Fibroblast of skin of scalp (primary cell): ENCODE results near the gene CCBE1.

ENCODE experiments used
- DNase-seq: peaks from one replicate; pipeline ENCODE4 v3.0.0-alpha.2; 2013

Gene CCBE1

DNA sequence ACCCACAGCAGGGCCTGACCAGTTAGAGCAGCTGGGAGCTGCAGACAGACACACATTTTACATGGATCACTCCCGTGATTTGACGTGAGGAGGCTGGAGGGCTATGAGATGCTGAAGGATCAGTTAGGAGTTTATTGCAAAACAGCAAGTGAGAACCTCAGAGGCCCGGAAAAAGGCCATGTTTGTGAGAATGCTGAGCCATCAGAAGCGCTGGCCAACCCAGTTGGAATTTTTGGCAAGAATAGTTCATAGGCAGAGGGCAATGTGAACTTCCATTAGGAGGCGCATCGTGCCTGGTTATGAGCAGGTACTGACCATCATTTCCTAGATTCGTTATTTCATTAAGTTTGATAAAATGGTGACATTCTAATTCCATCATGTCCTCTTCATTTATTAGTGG lies 314.8 kb downstream of the CCBE1 start:
- no peak for DNase-seq

DNA sequence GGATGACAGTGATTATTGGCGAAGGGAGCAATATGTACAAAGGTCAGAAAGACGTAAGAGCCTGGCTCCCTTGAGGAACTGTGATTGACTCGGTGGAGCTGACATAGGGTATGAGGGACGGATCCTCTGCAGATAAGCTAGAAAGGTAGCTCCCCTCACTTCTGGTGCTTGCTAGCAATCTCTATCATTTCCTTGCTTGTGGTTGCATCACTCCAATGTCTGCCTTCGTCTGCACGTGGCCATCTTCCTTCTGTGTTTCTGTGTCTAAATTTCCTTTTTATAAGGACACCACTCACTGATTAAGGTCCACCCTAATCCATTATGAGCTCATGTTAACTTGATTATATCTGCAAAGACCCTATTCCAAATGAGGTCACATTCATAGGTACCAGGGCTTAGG lies 315.3 kb downstream of the CCBE1 start:
- no peak for DNase-seq
